H9 (cell line): ENCODE data around the gene MAPK8. TPM values are rescaled to one million over a fixed set of nuclear protein-coding genes. Genes with fewer than 3 reads are reported as not detected.

ENCODE experiments used
- DNase-seq: peaks from one replicate; pipeline ENCODE4 v3.0.0-alpha.2; 2017
- H2AFZ ChIP-seq: one replicate; pipeline ENCODE4 v1.6.1; 2013; ENCODE audit warnings: mild to moderate bottlenecking, low read length, control low read depth, moderate library complexity
- H2AK5ac ChIP-seq: 2 replicates; pipeline ENCODE4 v1.6.1; 2013; ENCODE audit warnings: low read length, control low read depth, mixed read lengths; ENCODE audit not compliant: insufficient read length
- H2BK120ac ChIP-seq: one replicate; pipeline ENCODE4 v1.6.1; 2013; ENCODE audit warnings: low read depth, mild to moderate bottlenecking, low read length, control low read depth, inconsistent platforms; ENCODE audit not compliant: poor library complexity, severe bottlenecking
- H2BK12ac ChIP-seq: 2 replicates; pipeline ENCODE4 v1.6.1; 2013; ENCODE audit warnings: low read length, control low read depth, mixed read lengths, low read depth; ENCODE audit not compliant: insufficient read length
- H2BK15ac ChIP-seq: 2 replicates; pipeline ENCODE4 v1.6.1; 2013; ENCODE audit warnings: low read depth, low read length, control low read depth
- H2BK20ac ChIP-seq: one replicate; pipeline ENCODE4 v1.6.1; 2013; ENCODE audit warnings: low read depth, mild to moderate bottlenecking, low read length, control low read depth, inconsistent platforms; ENCODE audit not compliant: poor library complexity, severe bottlenecking
- H2BK5ac ChIP-seq: 2 replicates; pipeline ENCODE4 v1.6.1; 2013; ENCODE audit warnings: low read length, control low read depth, mixed read lengths; ENCODE audit not compliant: insufficient read length
- H3K14ac ChIP-seq: 2 replicates; pipeline ENCODE4 v1.6.1; 2013; ENCODE audit warnings: low read length, control low read depth; ENCODE audit not compliant: insufficient read depth
- H3K18ac ChIP-seq: 2 replicates; pipeline ENCODE4 v1.6.1; 2013; ENCODE audit warnings: low read depth, mild to moderate bottlenecking, mixed read lengths, low read length, control low read depth; ENCODE audit not compliant: insufficient read length
- H3K23ac ChIP-seq: 2 replicates; pipeline ENCODE4 v1.6.1; 2013; ENCODE audit warnings: low read length, control low read depth, mixed read lengths, low read depth; ENCODE audit not compliant: insufficient read length
- H3K23me2 ChIP-seq: 2 replicates; pipeline ENCODE4 v1.6.1; 2013; ENCODE audit warnings: low read depth, mild to moderate bottlenecking, mixed read lengths, low read length, control low read depth; ENCODE audit not compliant: insufficient read length, poor library complexity, severe bottlenecking
- H3K27ac ChIP-seq: 2 replicates; pipeline ENCODE4 v1.5.1; 2013; ENCODE audit warnings: low read length, control low read depth, mixed read lengths, low read depth; ENCODE audit not compliant: insufficient read length
- H3K27me3 ChIP-seq: 2 replicates; pipeline ENCODE4 v1.6.1; 2013; ENCODE audit warnings: low read length, control low read depth, inconsistent platforms; ENCODE audit not compliant: insufficient read depth
- H3K4ac ChIP-seq: 2 replicates; pipeline ENCODE4 v1.6.1; 2013; ENCODE audit warnings: low read depth, mild to moderate bottlenecking, control low read depth, inconsistent platforms, low read length, moderate library complexity
- H3K4me1 ChIP-seq: 2 replicates; pipeline ENCODE4 v1.6.1; 2013; ENCODE audit warnings: low read length, control low read depth, inconsistent platforms; ENCODE audit not compliant: insufficient read depth
- H3K4me2 ChIP-seq: 2 replicates; pipeline ENCODE4 v1.6.1; 2013; ENCODE audit warnings: low read length, control low read depth, mixed read lengths; ENCODE audit not compliant: insufficient read length, insufficient read depth
- H3K56ac ChIP-seq: 2 replicates; pipeline ENCODE4 v1.6.1; 2013; ENCODE audit warnings: low read depth, mild to moderate bottlenecking, mixed read lengths, low read length, control low read depth; ENCODE audit not compliant: insufficient read length
- H3K79me1 ChIP-seq: 2 replicates; pipeline ENCODE4 v1.6.1; 2013; ENCODE audit warnings: low read depth, mild to moderate bottlenecking, moderate library complexity, low read length, control low read depth, inconsistent platforms; ENCODE audit not compliant: insufficient read depth, poor library complexity, severe bottlenecking
- H3K79me2 ChIP-seq: 2 replicates; pipeline ENCODE4 v1.6.1; 2013; ENCODE audit warnings: low read length, control low read depth, inconsistent platforms; ENCODE audit not compliant: insufficient read depth
- H3K9ac ChIP-seq: 2 replicates; pipeline ENCODE4 v1.6.1; 2013; ENCODE audit warnings: low read length, control low read depth, mixed read lengths; ENCODE audit not compliant: insufficient read length; ENCODE audit errors: extremely low read depth
- H3K9me3 ChIP-seq: one replicate; pipeline ENCODE4 v1.6.1; 2013; ENCODE audit warnings: low read depth, low read length, inconsistent platforms; ENCODE audit not compliant: control insufficient read depth
- H3T11ph ChIP-seq: one replicate; pipeline ENCODE4 v1.6.1; 2013; ENCODE audit warnings: mild to moderate bottlenecking, low read length, control low read depth, inconsistent platforms
- H4K20me1 ChIP-seq: one replicate; pipeline ENCODE4 v1.6.1; 2013; ENCODE audit not compliant: control insufficient read depth, insufficient read length, insufficient read depth
- H4K5ac ChIP-seq: 2 replicates; pipeline ENCODE4 v1.6.1; 2013; ENCODE audit warnings: low read depth, mild to moderate bottlenecking, mixed read lengths, low read length, control low read depth; ENCODE audit not compliant: insufficient read length
- H4K8ac ChIP-seq: replicated peaks from 2 replicates; pipeline ENCODE4 v1.6.1; 2013; ENCODE audit warnings: low read length, control low read depth, mixed read lengths, low read depth; ENCODE audit not compliant: insufficient read length
- H4K91ac ChIP-seq: 2 replicates; pipeline ENCODE4 v1.6.1; 2013; ENCODE audit warnings: low read depth, mild to moderate bottlenecking, moderate library complexity, mixed read lengths, low read length, control low read depth; ENCODE audit not compliant: insufficient read length
- H3K27ac Mint-ChIP-seq, 3 experiments: 2 replicates in 2 of 3; 3 replicates in 1 of 3; pipeline ENCODE4 v1.8.0; 2020 to 2021; ENCODE audit warnings: mixed read lengths in 3 of 3, mild to moderate bottlenecking in 1 of 3, moderate library complexity in 1 of 3
- H3K27me3 Mint-ChIP-seq: 2 replicates; pipeline ENCODE4 v1.8.0; 2021; ENCODE audit warnings: low read depth, mild to moderate bottlenecking, moderate library complexity, mixed read lengths
- H3K36me3 Mint-ChIP-seq, 3 experiments: 2 replicates in 2 of 3; 3 replicates in 1 of 3; pipeline ENCODE4 v1.8.0; 2020 to 2021; ENCODE audit warnings: low read depth in 3 of 3, mixed read lengths in 3 of 3; ENCODE audit not compliant: insufficient read depth in 1 of 3
- H3K4me1 Mint-ChIP-seq, 2 experiments: 2 replicates each; pipeline ENCODE4 v1.8.0; 2020; ENCODE audit warnings: mixed read lengths in 2 of 2
- H3K4me3 Mint-ChIP-seq, 2 experiments: 2 replicates in 1 of 2; 3 replicates in 1 of 2; pipeline ENCODE4 v1.8.0; 2020 to 2021; ENCODE audit warnings: mild to moderate bottlenecking in 2 of 2, mixed read lengths in 2 of 2, moderate library complexity in 1 of 2
- H3K9me3 Mint-ChIP-seq, 2 experiments: 2 replicates in 1 of 2; 3 replicates in 1 of 2; pipeline ENCODE4 v1.8.0; 2020; ENCODE audit warnings: mild to moderate bottlenecking in 2 of 2, mixed read lengths in 2 of 2, moderate library complexity in 1 of 2
- WGBS: extraction: QIAGEN DNeasy Blood & Tissue Kit; methylation state at CpG from one replicate; pipeline ENCODE4 v1.1.7; 2013; ENCODE audit warnings: missing lambda C conversion rate, low lambda C conversion rate, mixed read lengths; ENCODE audit not compliant: insufficient read length; ENCODE audit errors: extremely low coverage; 5-methylcytosine and 5-hydroxymethylcytosine counted together
- total RNA-seq: library from RNA; stranded (reverse); gene quantifications from 2 replicates; pipeline ENCODE4 v1.2.1, GENCODE V29; 2021
- TF ChIP-seq, protein P1 (sequence below): fragments of 200-600 bp; sonication (generic); conservative IDR thresholded peaks from 3 replicates; pipeline ENCODE4 v1.8.0; 2021; ENCODE audit warnings: antibody characterized with exemption, mild to moderate bottlenecking

The MAPK8 gene
- total RNA-seq, 1 experiment from 2014 or later = 52.0 TPM

DNA sequence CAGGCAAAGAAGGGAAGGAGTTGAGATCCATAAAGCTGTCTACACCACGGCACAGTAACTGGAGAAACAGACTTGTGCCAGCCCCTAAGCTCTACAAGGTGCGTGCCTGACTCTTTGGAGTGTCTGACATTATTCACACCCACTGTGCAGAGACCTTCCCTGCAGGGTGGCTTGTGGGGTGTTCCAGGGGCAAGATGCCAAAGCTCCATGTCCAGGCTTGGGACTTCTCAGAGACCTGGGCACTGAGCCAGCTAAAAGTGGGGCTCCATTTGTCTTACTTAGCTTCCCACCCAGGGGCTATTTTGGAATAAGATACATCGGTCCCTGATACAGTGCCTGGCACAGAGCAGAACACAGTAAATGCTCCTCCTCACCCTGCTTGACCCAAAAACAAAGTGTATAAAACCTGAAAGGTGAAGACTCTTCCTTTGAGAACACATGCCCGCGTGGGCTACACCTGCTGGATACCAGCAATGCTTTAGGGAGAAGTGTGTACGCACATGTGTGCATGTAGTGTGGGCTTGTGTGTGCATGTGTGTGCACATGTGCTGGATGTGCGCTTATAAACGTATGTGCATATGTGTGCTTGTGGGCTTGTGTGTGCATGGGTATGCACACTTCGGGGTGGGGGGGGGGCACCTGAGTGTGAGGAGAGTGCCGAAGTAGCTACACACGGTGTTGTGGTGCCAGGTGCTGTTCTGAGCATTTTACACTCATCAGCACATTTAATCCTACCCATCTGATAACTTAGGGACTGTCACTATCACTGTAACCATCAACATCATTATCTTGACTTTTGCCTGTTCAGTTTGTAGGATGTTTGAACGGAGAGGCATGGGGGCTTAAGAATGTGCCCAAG lies 155.4 kb downstream of the MAPK8 start:
- no peak overlapping the region for H3K56ac ChIP-seq
- no peak overlapping the region for H2BK120ac ChIP-seq
- no peak overlapping the region for H4K91ac ChIP-seq
- no peak for DNase-seq
- no peaks in the 10 kb centered on the region for H3K79me2 ChIP-seq
- no peak overlapping the region for H2AK5ac ChIP-seq
- no peak overlapping the region for H3K4me3 Mint-ChIP-seq
- no peak overlapping the region for H2BK5ac ChIP-seq
- H2AFZ ChIP-seq = no peak overlapping the region
- H4K5ac ChIP-seq = no peak overlapping the region
- H3K9me3 ChIP-seq = no peaks in the 10 kb centered on the region
- H4K8ac ChIP-seq = no peak overlapping the region
- H3K36me3 Mint-ChIP-seq = no peaks in the 10 kb centered on the region; a peak in 1 of 7 replicates
- H3K27me3 ChIP-seq = no peaks in the 10 kb centered on the region; the same call in 1 of the 2 replicates
- no peak overlapping the region for H2BK12ac ChIP-seq
- H3K27me3 Mint-ChIP-seq = no peaks in the 10 kb centered on the region
- no peaks in the 10 kb centered on the region for H4K20me1 ChIP-seq
- H3K4me2 ChIP-seq = no peak overlapping the region
- no peak overlapping the region for H2BK15ac ChIP-seq
- no peak overlapping the region for H3K4ac ChIP-seq
- H3K14ac ChIP-seq = no peak overlapping the region
- no peak overlapping the region for H2BK20ac ChIP-seq
- H3K23me2 ChIP-seq = no peaks in the 10 kb centered on the region
- no peak overlapping the region for H3K9ac ChIP-seq
- WGBS = no CpG with 5 or more reads among the region's 12 CpGs
- no peak overlapping the region for H3T11ph ChIP-seq
- H3K79me1 ChIP-seq = no peaks in the 10 kb centered on the region
- peaks cover 16 to 22% of the 10 kb centered on the region in 2 experiments for H3K4me1 Mint-ChIP-seq
- TF ChIP-seq, protein P1, sequence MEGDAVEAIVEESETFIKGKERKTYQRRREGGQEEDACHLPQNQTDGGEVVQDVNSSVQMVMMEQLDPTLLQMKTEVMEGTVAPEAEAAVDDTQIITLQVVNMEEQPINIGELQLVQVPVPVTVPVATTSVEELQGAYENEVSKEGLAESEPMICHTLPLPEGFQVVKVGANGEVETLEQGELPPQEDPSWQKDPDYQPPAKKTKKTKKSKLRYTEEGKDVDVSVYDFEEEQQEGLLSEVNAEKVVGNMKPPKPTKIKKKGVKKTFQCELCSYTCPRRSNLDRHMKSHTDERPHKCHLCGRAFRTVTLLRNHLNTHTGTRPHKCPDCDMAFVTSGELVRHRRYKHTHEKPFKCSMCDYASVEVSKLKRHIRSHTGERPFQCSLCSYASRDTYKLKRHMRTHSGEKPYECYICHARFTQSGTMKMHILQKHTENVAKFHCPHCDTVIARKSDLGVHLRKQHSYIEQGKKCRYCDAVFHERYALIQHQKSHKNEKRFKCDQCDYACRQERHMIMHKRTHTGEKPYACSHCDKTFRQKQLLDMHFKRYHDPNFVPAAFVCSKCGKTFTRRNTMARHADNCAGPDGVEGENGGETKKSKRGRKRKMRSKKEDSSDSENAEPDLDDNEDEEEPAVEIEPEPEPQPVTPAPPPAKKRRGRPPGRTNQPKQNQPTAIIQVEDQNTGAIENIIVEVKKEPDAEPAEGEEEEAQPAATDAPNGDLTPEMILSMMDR = no peak
- H3K9me3 Mint-ChIP-seq = no peaks in the 10 kb centered on the region
- H3K18ac ChIP-seq = no peak overlapping the region
- H3K4me1 ChIP-seq = no peaks in the 10 kb centered on the region
- no peak overlapping the region for H3K27ac ChIP-seq
- no peak overlapping the region for H3K27ac Mint-ChIP-seq
- H3K23ac ChIP-seq = no peak overlapping the region
